Right forelimb (tissue), 1 donor: ENCODE measurements around the gene CHMP4B.

ENCODE experiments used
- DNase-seq: peaks from one replicate; pipeline ENCODE4 v3.0.0-alpha.2; 2018

The CHMP4B gene, protein sequence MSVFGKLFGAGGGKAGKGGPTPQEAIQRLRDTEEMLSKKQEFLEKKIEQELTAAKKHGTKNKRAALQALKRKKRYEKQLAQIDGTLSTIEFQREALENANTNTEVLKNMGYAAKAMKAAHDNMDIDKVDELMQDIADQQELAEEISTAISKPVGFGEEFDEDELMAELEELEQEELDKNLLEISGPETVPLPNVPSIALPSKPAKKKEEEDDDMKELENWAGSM

GRCh38 chr20:33810885-33811775 lies at the start of gene CHMP4B:
TSS of gene CHMP4B (plus strand) at chr20:33811348. CDS start at chr20:33811469, 121 bp downstream.
- peak; percentile 100 for DNase-seq

- no peak for DNase-seq
Measured at GRCh38 chr20:33761698-33762250, 49.4 kb upstream of the CHMP4B start.

DNA sequence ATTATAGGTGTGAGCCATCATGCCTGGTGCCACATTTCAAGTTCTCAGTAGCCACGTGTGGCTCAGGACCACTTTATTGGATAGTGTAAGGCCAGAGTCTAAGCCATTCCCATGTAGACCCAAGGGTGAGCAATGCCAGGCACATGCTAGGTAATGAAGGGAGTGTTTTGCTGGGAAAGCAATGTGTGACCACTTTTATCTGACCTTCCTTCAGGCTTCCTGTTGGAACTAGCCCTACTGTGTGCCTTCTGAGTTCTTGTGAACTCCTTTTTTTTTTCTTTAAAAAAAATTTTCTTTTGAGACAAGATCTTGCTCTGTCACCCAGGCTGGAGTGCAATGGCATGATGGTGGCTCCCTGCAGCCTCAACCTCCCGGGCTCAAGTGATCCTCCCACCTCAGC lies 46.0 kb upstream of the CHMP4B start:
- no peak for DNase-seq

GRCh38 chr20:33765592-33765991 lies 45.6 kb upstream of the CHMP4B start:
- DNase-seq, result no peak

GRCh38 chr20:33766686-33767085 lies 44.5 kb upstream of the CHMP4B start:
- no peak for DNase-seq

DNA sequence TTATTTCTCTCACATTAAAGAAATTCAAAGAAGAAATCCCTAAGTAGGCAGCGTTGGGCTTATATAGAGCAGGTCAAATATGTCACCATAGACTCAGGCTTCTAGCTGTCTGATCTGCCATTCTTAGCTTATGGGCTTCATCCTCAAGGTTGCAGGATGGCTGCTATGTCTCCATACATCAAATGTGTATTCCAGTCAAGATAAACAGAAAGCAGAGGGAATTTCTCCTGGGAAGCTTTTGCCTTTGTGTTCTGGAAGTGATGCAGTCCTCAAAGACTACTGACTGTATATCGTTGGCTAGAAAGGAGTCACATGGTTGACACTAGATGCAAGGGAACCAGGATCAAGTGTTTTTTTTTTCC lies 43.4 kb upstream of the CHMP4B start:
- DNase-seq, result no peak

DNA sequence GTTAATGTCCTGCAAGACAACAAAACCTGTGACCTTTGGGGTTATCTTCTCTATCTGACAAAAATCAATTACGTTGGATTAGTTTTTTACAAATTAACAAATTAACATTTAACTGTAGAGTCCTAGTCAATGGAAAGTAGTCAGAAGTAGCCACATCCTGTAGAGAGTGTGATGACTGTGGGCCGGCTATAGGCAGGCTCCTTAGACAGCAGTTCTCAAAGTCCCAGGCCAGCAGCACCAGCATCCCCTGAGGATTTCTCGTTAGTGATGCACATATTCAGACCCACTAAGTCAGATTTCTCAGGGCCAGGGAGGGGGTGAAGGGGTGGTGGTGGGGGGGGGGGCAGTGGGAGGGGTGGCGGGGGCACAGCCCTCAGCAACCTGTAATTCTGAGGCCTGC lies 42.1 kb upstream of the CHMP4B start:
- no peak for DNase-seq

GRCh38 chr20:33770005-33770404 lies 41.1 kb upstream of the CHMP4B start:
- DNase-seq, result no peak

DNA sequence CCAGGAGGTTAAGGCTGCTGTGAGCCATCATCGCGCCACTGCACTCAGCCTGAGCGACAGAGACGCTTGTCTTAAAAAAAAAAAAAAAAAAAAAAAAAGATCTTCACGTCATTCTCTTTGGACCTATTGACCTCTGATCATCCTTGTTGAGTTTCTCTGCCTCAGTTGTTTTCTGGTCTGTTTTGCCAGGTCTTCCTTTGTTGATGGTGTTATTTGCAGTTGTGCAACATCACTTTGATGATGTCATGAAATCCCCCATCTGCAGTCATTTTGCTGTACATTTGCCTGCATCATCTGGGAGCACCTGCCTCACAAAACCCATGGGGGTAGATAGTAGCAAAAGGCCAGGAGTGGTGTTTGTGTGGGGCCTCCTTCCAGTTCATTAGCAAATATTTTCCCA lies 39.2 kb upstream of the CHMP4B start:
- no peak for DNase-seq

GRCh38 chr20:33772439-33772838 lies 38.7 kb upstream of the CHMP4B start:
- DNase-seq, result no peak

DNA sequence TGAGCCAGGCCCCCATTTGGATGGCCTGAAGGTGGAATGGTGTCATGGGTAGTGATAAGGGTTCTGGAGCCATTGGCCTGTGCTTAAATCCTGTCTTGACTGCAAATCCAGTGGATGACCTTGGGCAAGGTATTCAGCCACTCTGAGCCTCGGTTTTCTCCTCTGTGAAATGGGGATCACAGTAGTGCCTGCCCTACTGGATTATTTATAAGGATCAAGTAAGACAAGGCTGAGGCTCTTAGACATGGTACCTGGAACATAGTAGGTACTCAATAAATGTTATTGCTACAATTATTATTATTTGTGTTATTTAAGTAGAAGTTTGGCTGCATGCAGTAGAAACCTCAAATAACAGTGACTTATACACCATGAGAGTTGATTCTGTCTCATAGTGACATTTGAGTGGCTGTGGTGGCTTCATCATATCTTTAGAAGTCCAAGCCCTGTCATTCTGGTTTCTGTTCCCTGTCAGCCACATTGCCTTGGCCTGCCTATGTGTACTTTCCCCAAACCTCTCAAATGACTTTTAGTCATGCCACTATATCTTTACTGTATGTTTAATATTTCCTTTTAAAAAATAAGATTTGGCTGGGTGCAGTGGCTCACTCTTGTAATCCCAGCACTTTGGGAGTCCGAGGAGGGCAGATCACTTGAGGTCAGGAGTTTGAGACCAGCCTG lies 37.6 kb upstream of the CHMP4B start:
- no peak for DNase-seq

GRCh38 chr20:33777816-33778215 lies 33.3 kb upstream of the CHMP4B start:
- DNase-seq, result no peak

DNA sequence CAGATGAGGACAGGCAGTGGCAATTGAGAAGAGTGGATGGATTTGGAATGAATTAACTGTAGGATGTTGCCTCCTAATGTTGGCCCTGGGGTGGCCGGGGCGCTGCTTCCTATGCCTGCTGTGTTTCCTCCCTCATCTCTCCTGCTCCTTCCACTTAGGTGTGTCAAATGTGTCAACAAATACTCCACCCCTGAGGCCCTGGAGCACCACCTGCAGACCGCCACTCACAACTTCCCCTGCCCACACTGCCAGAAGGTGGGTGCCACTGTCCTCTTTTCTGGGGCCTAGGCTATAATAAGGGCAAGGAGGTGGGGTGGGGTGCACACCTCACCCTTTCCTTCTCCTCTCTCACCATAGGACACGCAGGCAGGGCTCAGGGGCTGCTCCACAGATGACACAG lies 30.0 kb upstream of the CHMP4B start:
- no peak for DNase-seq

GRCh38 chr20:33781945-33782344 lies 29.2 kb upstream of the CHMP4B start:
- no peak for DNase-seq

DNA sequence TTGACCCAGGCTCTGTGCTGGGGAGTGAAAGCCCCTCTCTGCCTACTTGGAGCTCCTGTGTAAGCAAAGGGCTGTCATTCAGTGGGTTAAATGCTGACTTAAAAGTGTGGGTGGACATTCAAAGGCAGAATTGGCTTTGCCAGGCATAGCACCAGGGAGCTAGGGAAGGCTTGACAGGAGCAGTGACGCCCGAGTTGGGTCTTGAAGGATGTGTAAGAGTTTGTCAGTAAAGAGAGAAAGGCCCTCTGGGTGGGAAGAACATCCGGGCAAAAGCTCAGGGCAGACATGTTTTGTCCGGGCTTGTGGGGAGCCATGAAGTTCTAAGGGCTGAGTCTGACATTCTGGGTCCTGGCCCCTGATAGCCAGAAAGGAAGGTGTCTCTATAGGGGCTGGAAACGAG lies 27.9 kb upstream of the CHMP4B start:
- DNase-seq, result no peak

DNA sequence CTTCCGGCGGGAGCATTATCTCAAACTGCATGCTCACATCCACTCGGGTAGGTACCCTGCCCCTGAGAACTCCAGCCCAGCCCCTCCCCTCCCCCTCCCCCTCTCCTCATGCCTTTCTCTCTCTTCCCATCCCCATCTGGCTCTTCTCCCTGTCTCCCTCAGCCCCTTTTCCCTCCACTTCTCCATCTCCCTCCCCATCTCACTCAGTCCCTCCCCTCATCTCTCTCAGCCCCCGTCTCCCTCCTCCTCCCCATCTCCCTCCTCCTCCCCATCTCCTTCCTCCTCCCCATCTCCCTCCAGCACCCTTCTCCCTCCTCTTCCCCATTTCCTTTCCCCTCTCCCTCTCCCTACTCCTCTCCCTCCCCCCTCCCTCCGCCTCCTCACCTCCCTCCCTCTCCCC lies 27.3 kb upstream of the CHMP4B start:
- no peak for DNase-seq

DNA sequence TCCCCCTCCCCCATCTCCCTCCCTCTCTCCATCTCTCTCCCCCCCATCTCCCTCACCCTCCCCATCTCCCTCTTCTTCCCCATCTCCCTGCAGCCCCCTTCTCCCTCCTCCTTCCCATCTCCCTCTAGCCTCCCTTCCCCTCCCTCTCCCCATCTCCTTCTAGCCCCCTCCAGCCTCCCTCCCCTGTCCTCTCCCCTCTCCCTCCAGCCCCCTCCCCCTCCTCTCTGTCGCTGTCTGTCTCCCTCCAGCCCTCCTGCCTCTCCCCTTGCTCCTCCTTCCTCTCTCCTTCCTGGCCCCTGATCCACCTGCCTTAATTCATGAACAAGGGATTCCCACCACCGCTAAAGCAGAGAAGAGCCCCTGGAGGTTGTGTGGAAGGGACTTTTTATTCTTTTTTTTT lies 26.9 kb upstream of the CHMP4B start:
- DNase-seq, result no peak

DNA sequence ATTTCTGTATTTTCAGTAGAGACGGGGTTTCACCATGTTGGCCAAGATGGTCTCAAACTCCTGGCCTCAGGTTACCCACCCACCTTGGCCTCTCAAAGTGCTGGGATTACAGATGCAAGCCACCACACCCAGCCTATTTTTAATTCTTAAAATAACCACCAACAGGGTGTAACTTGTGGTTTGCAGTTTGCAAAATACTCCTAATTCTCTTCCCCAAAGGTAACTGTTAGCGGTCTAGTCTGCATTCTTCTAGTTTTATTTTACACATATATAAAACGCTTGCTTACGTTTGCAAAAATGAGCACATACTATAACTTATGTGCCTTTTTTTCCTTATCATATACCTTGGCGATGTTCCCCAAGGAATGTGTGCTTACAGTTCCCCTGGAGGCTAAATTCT lies 25.6 kb upstream of the CHMP4B start:
- DNase-seq, result no peak

- no peak for DNase-seq
Measured at GRCh38 chr20:33787253-33787891, 23.8 kb upstream of the CHMP4B start.

- DNase-seq, result no peak
Measured at GRCh38 chr20:33788351-33789049, 22.6 kb upstream of the CHMP4B start.

DNA sequence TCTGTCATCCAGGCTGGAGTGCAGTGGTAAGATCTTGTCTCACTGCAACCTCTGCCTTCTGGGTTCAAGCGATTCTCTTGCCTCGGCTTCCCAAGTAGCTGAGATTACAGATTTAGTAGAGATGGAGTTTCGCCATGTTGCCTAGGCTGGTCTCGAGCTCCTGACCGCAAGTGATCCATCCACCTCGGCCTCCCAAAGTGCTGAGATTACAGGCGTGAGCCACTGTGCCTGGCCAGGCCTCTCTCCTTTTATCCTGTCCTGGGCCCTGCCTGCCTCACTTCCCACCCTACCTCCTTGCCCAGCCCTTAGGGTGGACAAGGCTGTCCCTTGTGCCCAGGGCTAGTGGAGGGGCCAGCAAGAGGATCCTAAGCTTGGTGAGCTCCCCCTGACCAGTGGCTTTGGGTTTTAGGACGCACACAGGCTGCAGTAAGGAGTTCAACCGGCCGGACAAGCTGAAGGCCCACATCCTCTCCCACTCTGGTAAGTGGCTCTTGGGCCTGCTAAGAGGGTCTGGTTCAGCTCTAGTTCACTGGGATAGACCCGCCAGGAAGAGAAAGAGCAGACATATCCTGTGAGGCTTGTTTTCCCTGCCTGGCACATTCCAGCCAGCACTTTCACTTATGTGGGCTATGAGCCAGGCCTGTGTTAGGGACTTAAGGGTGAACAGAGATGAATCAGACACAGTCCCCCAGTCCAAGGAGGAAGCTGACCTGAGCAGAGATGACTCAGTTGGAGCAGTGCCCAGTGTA lies 21.9 kb upstream of the CHMP4B start:
- peak; percentile 57 for DNase-seq

- DNase-seq, result no peak
Measured at GRCh38 chr20:33789858-33790182, 21.3 kb upstream of the CHMP4B start.
